HG02885 (cell line): ENCODE measurements around the gene SNX27.
"Not testable (repeated sequence)": the region's sequence is repeated elsewhere in the genome, so short reads cannot be mapped to it uniquely, and the experiment has no call there.

Experiments used
- ATAC-seq: cut with Tn5 transposase; IDR thresholded peaks from one replicate; pipeline ENCODE4 v1.9.1; 2021; ENCODE audit warnings: mild to moderate bottlenecking; ENCODE audit not compliant: unreplicated experiment, poor library complexity

Gene SNX27

DNA sequence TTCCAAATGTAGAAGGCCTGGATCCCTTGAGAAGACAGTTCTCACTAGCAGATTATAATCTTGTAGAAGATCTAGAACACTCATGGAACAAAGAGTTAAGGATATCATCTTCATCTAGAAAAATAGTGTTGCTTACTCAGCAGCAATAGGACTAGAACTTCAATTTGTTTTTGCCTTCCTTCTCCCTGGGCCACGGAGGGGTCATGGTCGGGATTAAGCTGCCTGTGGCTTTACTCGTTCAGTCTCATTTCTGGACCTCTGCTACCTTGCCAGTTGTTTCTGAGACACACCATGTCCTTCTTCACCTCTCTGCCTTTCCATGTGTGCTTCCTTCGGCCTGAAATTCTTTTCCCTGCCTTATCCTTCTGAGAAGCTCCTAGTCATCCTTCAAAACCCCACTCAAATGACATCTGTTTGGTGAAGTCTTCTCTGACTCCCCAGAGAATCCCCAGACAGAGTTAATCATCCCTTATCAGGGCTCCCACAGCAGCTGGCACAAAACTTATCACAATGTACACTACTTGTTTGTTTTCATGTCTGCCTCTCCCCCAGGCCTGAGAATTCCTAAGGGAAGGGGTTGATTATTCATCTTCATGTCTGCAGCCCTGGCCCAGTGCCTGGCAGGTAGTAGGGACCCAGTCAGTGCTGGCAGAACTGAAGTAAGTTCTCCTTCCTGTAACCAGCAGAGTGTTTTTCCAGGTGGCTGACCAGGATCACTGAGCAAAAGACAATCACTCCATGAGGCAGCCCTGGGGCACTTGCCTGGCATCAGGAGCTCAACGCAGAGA, 15.5 kb upstream of the SNX27 start:
- ATAC-seq: no peak

DNA sequence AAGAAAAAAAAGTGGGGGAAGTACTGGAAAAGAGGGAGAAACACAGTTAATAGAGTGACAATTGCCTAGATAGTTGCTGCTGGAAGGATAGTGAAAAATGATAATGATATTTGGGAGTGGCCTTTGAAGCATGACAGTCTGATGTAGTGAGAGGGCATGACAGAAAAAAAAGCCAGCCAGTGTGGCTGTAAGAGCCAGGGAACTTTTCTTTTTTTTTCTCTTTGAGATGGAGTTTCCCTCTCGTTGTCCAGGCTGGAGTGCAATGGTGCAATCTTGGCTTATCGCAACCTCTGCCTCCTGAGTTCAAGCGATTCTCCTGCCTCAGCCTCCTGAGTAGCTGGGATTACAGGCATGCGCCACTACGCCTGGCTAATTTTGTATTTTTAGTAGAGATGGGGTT, 9.3 kb upstream of the SNX27 start:
- not testable (repeated sequence) for ATAC-seq

DNA sequence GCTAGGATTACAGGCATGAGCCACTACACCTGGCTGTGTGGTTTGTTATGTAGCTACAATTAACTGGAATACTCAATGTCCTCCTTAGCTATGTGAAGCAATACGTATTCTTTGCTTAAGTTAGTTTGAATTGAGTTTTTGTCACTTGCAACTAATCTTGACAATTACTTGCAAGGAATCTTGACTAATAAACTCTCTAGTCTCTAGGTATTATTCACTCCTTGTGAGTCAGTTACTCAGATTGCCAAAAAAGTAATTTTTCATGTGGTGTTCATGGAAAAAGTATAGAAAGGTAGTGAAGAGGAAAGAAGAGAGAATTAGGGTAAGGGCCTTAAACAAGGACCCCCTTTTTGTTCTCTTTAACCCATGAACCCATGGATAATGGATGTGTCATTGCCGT, 7.6 kb upstream of the SNX27 start:
- ATAC-seq: no peak

DNA sequence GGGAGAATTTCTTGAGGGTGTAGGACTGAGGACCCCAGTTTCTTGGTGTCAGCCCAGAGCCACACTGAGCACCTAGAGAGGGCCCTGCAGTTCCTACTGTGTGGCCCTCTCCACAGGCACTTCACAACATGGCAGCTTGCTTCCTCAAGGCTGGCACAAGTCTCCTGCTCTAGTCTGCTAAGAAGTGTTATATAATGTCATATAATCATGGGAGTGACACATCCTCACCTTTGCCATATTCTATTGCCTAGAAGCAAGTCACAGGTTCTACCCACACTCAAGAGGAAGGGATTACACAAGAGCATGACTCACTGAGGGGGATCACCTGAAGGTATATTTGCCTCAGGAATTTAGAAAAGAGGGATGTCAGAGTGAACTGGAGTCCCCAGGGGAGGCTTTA, 5.5 kb upstream of the SNX27 start:
- ATAC-seq: no peak

DNA sequence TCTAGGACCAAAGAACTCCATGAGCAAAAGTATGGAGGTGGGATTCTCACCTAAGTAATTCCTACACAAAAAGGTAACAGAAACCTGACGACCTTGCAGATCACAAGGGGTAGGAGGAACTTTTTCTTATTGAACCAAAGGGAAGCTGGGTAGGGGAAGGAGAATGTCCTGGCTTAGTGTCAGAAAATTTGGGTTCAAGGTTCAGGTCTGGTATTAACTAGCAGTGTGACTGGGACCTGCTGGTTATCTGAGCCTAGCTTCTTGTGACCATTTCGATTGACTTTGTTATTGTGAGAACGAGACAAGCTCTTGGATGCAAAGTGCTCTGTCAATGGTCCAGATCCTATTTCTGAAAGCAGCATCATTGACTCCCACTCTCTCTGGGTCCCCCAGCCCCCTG, 5.0 kb upstream of the SNX27 start:
- ATAC-seq: no peak

DNA sequence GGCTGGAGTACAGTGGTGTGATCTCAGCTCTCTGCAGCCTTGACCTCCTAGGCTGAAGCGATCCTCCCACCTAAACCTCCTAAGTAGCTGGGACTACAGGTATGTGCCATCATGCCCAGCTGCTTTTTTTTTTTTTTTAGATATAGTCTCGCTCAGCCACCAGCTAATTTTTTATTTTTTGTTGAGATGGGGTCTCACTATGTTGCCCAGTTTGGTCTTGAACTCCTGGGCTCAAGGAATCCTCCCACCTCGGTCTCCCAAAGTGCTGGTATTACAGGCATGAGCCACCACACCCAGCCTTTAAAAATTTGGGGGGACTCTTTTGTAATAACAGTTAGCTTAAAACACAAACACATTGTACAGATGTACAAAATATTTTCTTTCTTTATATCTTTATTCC, 1.7 kb upstream of the SNX27 start:
- no peak for ATAC-seq

DNA sequence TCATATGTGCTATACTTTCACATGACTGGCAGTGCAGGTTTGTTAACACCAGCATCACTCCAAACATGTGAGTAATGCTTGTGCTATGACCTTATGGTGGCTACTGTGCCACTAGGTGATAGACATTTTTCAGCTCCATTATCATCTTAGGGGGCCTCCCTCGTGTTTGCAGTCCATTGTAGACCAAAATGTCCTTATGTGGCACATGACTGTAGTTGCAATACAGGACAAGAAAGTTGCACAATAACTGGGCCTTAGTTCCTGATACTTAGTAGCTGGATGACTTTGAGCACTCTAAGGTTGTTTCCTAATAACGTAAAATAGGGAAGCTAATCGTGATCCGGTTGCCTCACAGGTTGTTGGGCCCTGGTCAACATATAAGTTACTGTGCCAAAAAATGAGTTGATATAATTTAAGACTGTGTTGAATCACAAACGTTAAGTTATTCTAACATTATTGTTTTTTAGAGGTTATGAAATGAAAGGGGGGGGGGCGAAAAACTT, 511 bp upstream of the SNX27 start:
- no peak for ATAC-seq

DNA sequence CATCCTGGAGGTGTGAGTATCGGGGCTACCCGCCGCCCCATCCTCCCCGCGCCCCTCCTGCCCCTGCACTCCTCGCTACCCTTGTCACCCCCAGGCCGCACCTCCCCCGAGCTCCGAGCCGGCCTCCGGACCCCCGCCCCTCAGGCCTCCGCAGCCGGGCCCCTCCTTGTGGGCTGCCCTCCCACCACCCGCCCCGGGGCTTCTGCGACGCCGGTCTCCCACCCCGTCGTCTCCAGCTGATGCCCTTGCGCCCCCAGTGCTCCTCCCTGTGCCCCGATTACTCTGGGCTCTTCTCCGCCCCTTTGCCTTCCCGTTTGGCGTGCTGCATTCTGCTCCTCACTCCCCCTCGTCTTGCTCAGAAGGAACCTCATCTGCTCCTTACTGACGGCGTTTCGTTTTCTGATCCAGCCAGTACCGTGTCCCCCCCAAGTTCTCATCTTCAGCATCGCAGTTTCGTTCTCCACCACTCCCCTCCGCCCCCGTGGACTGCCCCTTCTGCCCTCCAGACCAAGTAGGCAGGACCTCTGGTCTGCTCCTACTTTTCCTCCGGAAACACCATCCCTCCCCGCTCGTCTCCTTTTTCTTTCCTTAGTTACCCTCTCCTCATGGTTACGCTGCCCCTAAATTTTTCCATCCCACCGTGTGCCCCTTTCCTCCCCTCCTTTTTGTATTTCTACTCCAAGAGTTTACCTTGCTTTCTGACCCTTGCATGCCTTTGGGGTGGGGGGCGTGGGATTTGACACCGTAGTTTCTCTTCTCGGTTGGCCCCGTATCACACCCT, 841 bp downstream of the SNX27 start:
- ATAC-seq: no peak

DNA sequence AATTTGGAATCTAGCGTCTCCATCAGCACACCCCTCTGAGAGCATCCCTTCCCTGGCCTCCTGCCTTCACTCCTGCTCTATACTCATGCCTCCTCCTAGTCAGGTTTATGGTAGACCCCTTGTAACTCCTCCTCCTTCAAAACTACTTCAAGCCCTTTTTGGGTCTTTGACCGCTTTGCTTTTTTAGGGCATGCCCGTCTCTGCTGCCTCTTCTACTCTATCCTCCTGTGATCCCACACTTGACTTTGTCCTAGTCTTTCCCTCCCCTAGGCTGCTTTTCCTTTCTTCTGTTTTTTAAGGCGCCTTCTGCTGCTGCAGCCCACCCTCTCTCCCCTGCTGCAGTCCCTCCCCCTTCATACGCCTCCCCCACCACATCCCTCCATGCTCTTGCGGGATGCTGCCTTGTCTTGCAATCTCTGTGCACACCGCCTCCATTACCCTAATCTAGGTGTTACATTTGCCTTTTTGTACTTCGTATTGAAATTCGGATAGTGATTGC, 1.5 kb downstream of the SNX27 start:
- no peak for ATAC-seq

DNA sequence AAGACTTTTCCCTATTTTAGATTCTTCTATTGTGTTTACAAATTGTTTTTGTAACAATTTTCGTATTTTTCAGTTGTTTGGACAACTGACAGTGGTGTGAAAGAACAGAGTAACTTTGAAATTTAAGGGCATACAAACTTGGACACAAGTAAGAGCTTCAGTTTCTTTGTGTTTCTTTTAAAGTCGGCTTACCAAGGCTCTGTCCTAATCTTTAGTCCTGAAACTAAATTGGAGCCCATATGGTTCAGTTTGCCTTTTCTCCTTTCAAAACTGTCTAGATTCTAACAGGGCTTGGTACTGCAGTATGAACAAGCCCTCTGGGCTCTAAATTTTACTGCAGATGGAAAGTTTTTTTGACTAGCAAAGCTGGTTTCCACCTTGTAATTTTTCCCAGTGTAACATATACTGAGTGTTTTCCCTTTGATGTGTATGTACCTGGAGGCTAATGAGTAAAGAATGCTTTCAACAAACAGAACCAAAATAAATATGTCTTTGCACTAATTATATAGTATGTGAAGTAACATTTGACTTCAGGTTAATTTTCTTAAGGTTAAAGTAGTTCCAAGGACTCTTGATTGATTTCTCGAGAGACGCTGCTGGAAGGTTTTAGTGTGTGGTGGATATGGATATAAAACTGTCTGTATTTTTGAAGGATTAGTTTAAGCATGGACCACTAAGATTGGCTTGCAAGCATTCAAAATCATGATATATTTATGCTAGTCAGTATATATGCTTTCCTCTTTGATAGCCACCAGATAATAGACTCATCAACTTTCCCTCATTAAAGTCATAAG, 4.1 kb downstream of the SNX27 start:
- ATAC-seq: no peak

DNA sequence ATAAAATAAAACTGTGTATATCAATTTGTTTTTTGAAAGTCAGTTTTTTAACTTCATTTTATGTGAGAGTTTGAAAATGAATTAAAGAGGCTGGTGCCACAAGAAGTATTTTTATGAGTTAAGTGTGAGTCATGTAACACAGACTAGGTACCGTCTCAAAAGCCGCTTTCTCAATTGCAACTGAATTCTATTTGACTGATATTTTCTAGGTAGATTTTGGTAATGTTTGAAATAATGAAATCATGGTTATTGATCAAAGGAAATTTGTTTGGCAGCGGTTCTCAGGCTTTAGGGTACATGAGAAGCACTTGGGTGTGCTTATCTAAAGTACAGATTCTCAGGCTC, 4.6 kb downstream of the SNX27 start:
- ATAC-seq: no peak

DNA sequence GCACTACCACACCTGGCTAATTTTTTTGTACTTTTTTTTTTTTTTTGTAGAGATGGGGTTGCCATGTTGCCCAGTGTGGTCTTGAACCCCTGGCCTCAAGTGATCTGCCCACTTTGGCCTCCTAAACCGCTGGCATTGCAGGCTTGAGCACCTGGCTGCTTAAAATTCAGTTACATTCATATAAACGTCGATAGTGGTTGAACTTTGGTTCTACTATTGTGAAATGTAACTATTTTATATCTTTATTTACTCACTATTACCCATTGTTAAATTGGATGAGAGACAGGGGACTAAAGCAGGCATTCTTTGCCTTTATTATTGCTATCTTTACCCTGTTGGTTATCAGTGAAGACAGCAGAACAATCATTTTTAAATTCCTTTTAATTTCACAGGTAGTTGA, 6.2 kb downstream of the SNX27 start:
- no peak for ATAC-seq

DNA sequence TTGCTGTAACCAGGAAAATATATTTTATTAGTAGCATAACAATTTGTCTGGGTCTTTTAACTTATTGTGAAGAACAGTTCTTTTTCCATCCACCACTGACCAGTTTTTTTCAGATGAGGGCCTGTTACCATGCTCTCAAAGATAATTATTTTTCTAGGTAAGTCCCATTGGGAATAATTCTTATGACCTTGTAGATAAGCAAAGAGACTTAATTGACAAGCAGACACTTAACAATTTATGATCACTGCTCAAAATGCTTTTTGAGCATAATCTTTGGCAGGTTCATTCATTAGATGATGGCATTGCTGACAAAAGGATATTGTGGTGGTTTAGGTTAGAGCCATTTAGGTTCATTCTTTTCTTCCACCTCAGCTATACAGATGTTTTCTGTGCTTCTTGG, 6.6 kb downstream of the SNX27 start:
- no peak for ATAC-seq

DNA sequence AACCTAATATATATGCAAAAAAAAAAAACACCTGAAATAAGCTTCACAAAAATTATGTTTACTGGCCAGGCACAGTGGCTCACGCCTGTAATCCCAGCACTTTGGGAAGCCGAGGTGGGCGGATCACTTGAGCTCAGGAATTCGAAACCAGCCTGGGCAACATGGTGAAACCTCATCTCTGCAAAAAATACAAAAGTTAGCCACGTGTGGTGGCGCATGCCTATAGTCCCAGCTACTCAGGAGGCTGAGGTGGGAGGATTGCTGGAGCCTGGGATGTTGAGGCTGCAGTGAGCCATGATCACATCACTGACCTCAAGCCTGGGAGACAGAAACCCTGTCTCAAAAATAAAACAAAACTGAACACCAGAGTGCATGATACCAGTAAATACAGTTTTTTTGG, 7.1 kb downstream of the SNX27 start:
- ATAC-seq: not testable (repeated sequence)

DNA sequence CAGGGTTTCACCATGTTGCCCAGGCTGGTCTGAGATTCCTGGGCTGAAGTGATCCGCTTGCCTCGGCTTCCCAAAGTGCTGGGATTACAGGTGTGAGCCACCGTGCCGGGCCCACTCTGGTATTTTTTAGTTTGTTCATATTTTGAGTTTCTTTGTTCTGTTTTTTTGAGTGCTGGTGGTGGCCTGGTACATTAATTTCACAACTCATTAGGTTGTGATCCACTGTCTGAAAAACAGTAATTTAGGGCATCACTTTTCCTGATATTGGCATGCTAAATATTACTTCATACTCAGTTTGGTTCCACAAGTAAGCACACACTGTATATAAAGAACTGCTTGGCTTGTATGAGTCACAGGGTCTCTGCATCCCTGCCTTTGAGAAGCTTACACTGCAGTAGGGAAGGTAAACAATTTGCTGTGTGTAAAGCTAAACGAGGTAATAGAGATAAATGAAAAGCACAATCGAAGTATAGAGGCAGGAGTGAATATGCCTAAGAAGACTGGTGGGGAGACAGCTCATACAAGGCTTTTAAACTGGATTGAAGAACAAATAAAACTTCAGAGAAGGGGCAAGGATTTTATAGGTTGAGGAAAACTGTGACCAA, 7.7 kb downstream of the SNX27 start:
- no peak for ATAC-seq

DNA sequence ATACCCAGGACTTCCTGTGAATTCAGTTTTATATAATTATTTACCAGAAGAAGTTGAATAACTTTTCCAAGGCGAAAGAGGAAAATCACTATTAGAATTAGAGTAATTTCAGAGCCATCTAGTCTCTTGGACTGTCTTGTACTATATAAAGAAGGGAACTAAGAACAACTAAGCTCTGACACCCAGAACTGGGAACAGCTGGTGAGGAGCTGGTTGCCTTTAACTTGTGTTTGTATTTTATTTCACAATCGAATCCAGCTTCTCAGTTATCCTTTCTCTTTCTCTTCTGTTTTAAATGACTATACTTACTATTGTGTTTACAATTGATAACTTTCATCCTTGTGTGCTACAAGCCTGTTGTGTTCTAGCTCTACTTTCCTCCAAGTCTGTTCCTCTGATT, 8.4 kb downstream of the SNX27 start:
- ATAC-seq: no peak

DNA sequence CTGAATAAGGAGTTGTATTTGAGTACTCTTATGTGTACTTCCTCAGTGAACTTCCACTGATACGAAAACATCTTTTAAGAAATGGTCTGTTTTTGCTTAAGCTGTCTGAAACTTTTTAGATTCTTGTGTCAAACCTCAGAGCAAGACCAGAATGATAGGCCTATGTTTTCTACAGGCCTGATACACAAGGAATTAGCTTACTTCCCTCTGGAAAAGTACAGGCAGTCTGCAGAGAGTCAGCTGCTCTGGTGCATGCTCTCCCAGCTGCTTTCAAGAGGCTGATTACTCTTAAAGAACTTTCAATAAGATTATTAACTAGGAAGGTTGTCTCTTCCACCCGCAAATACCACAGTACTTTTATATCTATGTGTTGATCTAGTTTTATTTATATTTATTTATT, 9.5 kb downstream of the SNX27 start:
- ATAC-seq: no peak

DNA sequence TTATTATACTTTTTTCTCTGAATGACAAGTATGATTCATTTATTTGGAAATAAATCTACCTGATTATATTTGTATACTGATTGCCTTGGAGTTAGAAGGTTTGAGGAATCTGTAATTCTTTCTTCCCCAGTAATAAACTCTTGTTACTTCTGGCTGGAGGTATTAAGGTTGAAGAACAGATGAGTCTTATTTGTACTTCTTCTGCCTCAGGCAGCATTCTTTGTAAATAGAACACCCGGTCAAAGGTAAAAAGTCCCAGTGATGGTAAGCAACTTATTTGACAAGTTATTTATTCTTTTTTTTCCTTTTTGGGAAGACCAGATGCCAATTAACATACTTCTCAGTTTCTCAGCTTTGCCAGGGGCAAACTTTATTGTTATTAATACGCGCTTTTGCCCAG, 12.9 kb downstream of the SNX27 start:
- no peak for ATAC-seq

DNA sequence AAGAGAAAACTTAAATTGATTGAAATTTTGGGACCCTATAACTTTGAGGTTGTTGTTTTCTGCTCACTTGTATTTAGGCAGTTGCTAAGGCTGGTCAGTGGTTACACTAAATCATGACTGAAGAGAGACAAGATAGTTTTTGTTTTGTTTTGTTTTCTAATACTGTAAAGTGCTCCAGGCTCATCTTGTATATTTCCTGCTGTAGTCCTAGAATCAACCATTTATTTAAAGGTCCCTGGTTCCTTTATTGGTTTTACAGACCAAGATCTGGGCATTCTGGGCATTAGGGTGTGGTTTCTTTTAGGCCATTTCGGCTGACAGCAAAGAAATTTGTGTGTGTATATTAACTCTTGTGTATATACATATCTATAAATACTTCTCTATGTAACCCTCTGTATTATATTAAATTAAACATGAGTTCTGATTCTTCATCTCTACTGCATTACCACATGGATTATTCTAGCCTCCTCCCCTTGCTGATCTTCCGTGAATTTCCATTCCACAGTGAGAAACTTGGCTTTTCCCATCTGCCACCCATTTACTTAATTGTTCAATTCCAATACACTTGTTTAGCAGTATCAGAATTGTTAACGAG, 15.0 kb downstream of the SNX27 start:
- no peak for ATAC-seq

DNA sequence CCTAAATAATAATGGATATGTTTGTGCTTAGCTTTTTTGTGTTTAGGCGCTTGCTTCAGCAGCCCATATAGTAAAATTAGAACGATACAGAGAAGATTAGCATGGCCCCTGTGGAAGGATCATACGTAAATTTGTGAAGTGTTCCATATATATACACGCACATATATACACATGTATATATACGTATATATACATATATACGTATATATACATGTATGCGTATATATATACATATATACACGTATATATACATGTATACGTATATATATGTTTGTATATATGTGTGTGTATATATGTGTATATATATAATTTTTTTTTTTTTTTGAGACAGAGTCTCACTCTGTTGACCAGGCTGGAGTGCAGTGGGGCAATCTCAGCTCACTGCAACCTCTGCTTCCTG, 17.4 kb downstream of the SNX27 start:
- no peak for ATAC-seq
